Suppressor macrophage (primary cell): Measurements from ENCODE around the gene TCEA3.

ENCODE experiments used
- DNase-seq, 4 experiments: peaks; one replicate each; pipeline ENCODE4 v3.0.0-alpha.2; 2020 to 2022

The TCEA3 gene

DNA sequence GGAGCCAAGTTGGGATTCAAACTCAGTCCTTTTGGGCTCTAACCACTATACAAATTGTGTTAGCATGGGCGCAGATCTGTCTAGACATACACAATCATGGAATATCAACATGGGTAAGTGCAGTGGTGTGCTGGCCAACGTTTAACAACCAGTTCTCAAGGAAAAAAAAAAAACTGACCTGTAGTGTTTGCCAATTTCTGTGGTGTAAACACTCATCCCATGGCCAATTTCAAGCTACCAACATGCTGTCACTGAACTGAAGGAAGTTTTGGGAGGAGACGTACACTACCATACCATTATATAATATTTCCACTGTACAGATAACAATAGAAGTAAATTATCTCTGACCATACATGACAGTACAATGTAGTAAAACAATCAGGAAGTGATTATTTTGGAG, 3.2 kb downstream of the TCEA3 start:
- DNase-seq = no peak

DNA sequence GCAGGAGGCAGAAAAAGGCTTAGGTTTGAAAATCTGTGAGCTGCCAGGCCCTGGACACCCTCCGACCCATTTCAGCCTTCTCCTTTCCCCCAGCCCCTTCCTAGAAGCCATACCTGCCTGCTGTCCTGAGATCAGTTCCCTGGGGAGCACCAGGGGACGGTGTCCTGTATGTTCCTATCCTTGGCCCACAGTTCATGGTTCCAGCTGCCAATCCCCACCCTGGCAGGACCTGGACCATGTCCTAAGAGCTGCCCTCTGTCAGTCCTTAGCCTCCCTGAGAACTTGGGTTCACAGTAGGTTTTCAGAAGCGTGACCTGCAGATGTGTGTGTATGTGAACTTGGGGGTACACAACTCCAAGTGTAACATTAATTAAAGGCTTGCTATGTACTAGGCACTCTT, 3.8 kb downstream of the TCEA3 start:
- no peak for DNase-seq

DNA sequence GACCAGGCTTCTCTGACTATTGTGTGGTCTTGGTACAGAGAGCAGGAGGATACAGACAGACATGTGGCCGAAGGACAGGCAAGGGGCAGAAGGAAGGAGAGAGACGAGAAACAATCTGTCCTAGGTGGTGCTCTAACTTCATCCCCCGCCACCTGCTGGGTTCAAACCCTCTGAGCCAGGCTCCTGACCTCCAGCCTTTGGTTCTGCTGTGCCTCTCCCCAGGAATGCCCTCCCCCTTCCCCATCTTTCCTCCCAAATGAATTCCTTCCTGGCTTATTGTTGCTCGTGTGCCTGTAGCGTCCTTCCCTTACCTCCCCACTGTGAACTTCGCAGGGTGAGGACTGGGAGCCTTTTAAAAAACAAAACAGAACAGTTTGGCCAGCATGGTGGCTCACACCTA, 5.4 kb downstream of the TCEA3 start:
- DNase-seq = no peak

DNA sequence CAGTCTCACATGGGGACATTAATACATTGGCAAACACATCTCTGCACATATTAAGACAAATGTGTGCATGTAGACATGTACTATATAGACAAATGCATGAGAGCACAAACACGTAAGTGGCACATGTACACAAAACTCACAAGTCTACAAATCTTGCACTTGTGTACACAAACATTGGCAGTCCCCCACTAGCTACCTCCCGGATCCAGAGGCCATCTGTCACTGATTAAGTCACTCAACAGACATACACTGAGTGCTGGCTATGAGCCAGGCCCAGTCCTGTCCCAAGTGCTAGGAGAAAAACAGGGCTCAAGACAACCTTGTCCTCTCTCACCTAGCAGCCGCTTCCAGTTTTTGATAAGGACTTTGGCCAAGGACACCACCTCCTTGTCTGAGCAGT, 7.0 kb downstream of the TCEA3 start:
- DNase-seq = no peak

DNA sequence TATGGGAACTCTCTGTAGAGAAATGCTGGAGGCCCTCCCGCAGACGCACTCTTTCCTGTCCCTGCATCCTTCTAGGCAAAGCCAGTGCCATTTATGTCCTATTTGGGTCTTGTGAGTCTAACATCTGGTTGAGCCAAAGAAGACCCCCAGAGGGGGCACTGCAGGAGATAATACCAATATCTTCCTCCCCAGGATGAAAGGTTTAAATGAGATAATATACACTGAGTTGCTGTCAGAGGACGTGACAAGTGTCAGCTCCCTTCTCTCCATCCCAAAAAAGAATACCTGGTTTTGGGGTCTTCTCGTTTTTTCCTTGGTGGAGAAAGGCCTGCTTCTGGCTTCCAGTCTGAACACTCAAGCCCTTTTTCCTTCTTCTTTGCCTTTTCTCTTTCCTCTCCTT, 7.6 kb downstream of the TCEA3 start:
- no peak for DNase-seq

DNA sequence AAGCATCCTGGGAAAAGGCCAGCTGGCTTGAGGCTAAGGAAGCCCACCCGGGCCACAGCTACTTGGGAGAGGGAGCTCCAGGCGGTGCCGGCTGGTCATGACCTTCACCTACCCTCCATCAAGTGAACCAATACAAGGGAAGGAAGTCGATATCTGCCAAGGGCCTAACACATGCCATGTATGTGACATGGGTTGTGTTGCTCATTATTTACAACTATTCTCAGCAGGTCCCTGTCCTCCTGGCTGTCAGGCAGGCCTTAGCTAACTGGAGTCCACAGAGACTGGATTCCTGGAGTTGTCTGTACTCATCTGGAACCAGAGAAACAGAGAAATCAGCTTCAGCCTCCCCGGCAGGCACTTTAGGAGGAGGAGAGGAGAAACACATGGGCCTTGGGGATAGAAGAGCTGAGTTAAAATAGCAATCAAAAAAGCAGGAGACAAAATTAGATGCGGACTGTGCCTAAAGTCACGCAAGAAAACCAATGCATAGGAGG, 15.7 kb downstream of the TCEA3 start:
- no peak for DNase-seq

DNA sequence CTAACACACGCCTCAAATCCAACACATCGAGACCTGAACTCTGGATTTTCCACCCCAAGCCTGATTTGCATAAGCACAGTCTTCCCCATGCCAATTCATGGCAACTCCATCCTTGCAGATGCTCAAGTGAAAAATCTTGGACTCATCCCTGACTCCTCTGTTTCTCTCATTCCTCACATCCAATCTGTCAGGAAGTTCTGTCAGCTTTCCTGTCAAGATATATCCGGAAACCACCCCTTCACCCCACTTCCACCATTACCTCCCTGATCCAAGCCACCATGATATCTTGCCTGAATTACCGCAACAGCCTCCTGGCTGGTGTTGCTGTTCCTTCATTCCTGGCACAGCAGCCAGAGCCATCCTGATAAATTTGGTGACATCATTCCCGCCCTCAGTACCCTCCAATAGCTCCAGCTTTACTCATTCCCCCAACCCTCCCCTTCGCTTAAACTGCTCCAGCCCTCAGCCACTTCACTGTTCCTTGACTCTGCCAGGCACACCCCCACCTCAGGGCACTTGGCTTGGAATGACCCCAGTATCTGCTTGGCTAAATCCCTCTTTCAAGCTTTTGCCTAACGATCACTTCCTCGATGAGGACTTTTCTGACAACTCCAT, 17.4 kb downstream of the TCEA3 start:
- no peak for DNase-seq

DNA sequence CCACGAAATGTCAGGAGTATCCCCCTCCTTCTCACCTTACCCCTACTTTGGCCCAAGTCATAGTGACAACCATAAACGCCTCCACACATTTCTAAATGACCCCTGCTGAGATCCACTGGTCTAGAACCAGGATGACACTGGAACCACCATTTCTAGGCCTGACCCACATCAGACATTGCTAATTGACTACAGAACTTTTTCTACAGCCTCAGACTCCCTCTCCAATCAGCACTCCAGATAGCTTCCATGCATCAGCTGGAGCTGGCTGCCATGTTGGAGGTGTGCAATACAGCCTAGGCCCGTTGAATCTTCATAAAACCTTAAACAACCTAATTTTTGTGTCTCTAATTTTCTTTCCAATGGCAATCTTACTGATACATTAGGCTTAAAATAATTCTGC, 18.6 kb downstream of the TCEA3 start:
- no peak for DNase-seq

DNA sequence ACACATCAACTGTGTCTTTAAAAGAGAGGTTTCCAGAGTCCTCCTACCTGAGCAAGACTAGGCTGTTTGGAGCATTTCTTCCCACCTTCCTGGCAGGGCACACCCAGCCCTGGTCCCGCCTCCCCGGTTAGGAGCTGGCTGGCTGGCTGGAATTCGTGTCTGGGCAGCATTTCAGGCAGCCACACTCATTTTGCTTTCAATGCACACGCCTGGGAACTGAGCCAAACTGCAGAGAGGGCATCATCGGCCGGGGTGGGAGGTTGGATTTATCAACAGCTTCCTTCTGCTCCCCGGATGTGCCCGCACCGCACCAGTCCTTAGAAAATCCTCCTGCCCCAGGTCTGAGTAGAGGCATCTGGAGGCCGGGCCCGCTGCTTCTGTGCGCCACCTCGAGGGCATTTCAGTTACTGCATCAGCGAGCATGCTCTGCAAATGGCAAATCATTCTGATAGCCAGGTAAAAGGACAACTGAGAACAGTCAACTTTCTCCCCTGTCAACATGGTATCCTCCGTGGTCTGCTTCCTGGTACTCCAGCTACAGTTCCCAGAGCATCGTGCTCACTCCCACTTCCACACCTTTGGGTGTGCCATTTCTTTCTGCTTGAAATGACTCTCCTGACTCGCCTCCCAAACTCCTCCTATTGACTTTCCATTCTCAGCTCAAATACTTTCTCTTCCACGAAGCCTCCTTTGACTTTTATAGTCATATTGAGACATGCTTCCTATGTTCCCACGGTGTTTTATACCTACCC, 20.6 kb downstream of the TCEA3 start:
- peak; percentile 86 to 91 (median 90) for DNase-seq

DNA sequence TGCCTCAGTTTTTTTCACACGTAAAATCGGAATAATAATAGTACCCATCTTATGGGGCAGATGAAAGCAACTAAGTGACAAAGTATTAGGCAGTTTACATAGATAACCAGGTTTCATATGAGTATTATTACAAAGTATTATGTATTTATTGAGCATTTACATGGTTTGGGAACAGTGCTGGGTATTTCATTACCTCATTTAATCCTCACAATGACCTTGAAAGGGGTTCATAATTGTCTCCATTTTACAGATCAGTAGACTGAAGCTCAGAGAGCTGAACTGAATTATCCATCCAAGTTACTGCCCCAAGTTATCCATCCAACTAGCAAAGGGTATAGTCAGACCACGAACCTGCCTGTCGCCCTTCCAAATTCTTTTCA, 21.2 kb downstream of the TCEA3 start:
- no peak for DNase-seq

DNA sequence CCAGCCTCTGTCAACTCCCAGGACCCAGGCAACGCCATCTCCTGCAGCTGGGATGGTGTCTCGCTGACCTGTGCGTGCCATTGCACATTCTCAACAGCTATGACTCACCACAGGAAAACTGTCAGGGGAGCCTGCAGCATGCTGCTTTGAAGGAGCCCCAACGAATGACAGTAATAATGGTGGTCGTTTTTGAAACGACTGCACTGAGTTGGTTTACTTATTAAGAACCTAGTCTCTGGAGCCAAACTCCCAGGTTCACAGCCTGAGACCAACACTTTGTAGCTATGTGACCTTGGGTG, 21.6 kb downstream of the TCEA3 start:
- peak in 2 of 4 experiments; percentile 37 to 48 for DNase-seq

DNA sequence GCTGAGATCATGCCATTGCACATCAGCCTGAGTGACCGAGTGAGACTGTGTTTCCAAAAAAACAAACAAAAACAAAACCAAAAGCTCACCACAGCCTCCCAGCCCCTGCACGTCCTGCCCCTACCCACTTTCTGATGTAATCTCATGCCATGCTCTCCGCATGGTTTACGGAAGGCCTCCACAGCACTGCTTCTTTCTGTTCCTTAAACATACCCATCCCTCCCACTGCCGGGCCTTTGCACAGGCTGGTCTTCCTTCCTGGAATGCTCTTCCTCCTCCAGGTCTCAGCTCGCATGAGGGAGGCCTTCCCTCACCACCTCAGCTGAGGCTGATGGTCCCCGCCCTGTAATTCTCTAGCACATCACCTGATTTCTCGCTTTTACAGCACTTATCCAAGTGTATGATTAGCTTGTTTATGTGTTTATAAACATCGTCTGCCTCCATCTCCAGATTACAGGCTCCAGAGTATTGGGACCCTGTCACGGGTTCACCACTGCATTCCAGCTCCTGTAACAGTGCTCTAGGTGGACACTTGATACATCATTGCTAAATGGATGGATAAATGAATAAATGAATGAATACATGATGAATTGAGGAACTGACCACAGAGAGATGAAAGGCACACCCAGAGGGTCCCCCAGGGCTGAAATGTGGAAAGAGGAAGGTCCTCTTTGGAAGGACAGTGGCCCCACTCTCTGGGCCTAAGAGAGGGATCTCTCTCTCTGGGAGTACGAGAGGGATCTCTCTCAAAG, 22.1 kb downstream of the TCEA3 start:
- DNase-seq = peak; percentile 89 to 96 (median 90)

DNA sequence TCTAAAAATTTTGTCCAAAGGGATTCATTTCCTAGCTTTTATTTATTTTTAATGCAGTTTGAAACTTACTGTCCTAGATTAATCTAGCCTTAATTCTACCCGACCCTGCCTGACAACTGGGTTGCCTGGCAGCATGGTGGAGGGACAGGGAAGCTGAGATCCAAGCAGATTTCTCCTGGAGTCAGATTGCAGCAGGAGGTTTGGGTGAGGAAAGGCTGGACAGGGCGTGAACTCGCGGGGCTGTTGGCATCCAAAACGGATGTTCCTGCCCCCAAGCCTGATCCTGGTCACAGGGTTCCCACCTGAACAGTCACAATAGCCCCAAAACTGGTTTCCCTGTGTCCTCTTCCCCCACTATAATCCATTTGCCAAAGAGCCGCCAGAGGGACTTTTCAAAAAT, 23.2 kb downstream of the TCEA3 start:
- DNase-seq = no peak

DNA sequence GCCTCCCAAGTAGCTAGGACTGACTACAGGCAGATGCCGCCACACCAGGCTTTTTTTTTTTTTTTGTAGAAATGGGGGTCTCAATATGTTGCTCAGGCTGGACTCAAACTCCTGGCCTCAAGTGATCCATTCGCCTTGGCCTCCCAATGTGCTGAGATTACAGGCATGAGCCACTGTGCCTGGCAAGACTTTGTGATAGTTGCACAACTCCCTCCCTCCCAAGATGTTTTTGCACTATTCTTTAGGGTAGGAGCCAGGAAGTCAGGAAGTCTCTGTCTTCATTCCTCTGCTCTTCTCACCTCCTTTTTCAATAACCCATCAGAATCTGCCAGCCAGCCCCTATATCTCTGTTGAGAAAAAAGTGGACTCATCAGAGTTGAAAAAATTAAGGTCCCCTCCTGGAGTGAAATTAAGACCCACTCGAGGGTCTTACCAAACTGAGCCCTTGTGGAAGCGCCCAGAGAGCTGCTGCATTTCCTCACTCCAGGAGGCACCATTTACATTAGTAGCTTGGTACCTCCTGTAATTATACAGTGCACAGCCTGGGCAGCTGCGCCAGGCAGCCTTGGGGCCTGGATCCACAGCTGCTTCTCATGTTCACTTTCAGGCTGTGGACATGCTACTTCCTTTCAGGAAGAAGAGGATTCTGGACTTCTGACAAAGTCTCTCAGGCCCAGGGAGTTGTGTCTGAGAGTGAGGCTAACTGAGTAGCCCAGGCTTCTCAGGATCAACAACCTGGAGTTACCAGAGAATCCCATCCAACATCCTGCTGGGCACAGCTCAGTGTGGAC, 24.0 kb downstream of the TCEA3 start:
- DNase-seq = peak in 1 of 4 experiments; percentile 15

DNA sequence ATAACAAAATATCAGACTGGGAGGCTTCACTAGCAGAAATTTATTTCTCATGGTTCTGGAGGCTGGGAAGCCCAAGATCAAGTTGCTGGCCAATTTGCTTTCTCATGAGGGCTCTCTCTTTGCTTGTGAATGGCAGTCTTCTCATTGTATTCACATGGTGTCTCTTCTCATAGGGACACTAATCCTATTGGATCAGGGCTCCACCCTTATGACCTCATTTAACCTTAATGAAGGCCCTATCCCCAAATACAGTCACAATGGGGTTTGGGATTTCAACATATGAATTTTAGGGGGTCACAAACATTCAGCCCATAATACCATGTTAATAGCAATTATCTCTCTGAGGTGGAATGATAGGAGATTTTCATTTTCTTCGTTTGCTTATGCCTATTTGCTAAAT, 25.3 kb downstream of the TCEA3 start:
- DNase-seq = no peak

DNA sequence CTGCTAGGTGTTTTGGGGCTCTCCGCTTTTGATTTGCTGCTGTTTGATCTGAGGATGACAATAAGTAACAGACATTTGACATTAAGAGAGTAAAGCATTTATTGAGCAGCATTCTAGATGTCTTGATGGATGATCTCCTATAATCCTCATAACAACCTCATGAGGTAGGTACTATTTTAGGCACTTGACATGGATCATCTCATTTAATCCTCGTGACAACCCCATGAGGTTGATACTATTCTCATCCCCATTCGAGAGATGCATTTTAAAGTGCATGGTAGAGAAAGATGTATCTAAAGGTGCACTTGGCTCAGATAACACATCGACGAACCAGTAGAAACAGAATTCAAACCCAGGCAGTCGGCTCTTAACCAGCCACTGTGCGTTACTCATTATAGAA, 26.6 kb downstream of the TCEA3 start:
- DNase-seq = no peak

DNA sequence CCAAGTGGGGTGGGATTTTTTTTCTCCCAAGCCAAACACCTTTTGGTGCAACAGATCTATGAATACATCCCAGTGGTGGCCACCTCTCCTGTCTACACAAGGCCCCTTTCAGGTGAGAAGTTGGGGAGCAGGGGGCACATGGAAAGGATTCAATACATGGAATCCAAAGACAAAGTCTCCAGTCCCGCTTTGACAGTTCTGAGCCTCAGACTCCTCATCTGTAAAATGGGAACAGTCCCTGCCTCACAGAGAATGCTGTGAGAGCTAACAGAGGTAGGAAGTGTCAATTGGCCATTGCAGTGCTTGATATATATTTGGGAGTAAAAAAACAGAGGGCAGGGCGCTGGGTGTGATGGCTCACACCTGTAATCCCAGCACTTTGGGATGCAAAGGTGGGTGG, 28.2 kb downstream of the TCEA3 start:
- DNase-seq = no peak

DNA sequence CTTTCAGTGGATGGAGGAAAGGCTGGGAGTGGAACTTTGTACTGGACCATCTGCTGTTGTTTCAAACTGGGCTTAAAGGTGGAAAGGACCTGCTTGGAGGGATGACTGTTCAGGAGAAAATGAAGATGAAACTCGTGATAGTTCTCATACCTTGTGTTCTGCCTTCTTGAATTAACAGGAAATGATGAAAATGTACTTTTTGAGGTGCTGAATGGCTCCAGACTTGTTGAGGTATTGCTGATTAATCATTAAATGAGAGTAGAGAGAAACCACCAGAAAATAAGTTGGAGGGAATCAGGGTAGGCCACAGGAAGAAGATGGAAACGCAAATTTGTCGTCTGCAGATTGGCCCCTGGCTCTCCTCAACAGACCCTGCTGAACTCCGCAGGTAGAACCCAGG, 28.7 kb downstream of the TCEA3 start:
- DNase-seq = no peak

DNA sequence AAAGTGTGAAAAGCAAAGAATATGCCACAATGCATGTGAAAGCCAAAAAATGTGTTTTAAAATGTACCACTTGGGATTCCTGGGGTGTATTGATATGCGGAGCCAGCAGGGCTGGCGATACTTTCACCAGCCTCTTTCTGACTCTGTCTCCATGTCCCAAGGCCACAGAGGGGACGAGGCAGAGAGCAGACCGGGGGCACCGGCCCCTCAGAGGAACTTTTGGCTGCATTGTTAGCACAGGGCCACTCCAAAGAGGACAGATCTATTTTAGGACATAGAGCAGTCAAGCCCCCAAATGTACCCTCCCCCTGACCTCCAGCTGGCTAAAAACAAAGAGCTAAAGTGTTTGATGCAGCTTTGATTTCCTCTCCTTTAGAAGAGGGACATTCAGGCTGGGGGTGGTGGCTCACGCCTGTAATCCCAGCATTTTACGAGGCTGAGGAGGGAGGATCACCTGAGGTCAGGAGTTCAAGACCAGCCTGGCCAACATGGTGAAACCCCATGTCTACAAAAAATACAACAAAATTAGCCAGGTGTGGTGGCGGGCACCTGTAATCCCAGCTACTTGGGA, 29.3 kb downstream of the TCEA3 start:
- DNase-seq = no peak

DNA sequence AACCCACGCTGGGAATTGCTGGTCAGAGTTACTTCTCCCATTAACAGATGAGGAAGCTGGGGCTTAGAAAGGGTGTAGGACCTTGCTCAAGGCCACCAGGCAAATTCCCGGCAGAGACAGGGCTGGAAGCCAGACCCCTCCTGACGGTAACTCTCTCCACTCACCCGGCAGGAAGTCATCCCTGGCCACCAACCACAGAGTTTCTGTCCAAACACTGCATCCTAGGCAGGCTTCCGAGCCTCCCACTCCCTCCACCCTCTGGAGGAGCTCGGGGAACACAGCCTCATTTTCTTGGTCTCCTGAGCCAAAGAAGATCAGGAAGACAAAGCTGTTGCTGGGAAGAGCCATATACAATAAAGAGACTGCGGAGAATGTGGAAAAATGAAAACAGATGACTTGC, 29.9 kb downstream of the TCEA3 start:
- DNase-seq = peak in 1 of 4 experiments; percentile 17

DNA sequence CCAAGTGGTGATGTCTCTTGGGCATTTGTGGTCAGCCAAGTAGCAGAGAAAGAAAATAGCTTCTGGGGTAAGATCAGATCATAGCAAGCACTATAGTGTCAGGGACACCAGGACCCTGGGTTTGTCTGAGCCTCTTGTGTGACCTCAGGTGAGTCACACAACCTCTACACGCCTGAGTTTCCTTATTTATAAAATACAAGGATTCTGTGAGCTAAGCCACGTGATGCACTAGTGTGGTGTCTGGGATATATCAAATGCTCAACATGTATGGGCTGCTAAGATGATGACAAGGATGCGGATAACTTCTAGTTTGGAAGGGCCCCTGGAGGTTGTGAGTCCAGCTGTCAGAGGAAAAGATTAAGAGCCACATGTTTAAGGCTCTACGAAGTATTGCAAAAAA, 30.4 kb downstream of the TCEA3 start:
- peak in 1 of 4 experiments; percentile 31 for DNase-seq

DNA sequence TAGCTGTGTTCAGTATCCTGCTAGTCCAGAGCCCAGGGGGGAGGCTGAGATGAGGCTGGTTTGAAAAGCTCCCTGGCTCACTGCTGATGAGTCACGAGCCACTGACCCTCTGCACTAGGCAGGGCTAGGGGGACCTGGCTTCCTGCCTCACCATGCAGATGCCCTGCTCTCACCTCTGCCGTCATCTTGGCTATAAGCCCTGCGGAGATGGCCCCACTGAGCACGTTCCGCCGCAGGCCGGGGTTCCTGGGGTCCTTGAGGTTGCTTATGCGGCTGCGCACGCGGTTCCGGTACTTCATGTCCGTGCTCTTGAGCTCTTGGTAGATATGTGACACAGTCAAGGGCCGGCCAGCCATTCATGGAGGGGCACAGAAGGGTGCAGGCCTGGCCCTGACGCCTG, 30.8 kb downstream of the TCEA3 start:
- DNase-seq = no peak
